Cardiac septum (tissue), 1 donor: ENCODE results near the gene TET1. TPM values are rescaled to one million over a fixed set of nuclear protein-coding genes. Genes with fewer than 3 reads are reported as not detected.
"Not testable (repeated sequence)": the region's sequence is repeated elsewhere in the genome, so short reads cannot be mapped to it uniquely, and the experiment has no call there.

Experiments used
- DNase-seq: peaks from one replicate; pipeline ENCODE4 v3.0.0-alpha.2; 2020; ENCODE audit warnings: low spot score
- intact Hi-C: fragments of 100-400 bp; cut with DNase I; formaldehyde crosslinking; loops from one replicate; pipeline ENCODE4 v1.14.0; 2022
- total RNA-seq: library from RNA; stranded (reverse); fragmentation: NEBNext Ultra II Directional; extraction: Animal tissue kit (Norgen Biotek cat#: 25700); gene quantifications from one replicate; pipeline ENCODE4 v1.2.1, GENCODE V29; 2021
- donor health status: DM: no; HTN: no; CAD: no.

The TET1 gene
- total RNA-seq, 1 donor from 2014 or later = 1.2 TPM

DNA sequence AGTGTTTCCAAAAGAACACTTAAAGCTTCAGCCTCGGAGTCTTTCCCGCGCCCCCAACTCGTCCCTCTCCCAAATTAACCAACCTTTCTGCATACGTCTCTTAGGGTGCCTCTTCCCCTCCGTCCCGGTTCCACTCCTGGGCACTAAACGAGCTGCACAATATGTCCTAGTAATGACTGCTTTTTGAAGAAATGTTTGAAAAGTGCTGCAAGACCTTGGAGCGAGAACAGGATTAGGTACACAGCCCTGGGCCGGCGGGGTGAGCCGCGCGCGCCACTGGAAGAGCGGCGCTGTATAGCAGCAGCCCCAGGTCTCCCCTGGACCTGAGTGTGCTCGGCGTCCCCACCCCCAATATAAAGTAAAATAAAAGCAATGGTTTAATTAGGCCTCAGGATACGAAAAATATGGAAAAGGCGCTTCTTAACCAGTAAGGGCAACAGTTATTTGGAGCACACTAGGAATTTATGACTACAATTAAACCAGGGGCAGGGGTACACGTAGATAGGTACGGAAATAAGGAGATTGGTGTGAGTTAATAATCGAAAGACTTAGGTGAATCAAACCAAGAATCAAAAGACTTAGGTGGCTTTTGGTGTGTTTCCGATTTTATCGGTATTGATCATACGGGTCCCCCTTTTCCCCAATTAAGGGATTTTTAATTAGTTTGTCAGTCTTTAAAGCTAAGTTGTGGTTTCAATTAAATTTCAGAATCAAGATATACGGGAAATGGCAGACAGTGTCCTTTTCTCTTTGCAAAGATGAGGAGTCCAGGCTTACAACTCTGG is 1.9 kb downstream of the TET1 start:
- DNase-seq = no peak
- intact Hi-C loops = loop anchor here (5.0 kb wide), 1 partner anchor 35 kb away; no protein-coding TSS in a partner anchor

DNA sequence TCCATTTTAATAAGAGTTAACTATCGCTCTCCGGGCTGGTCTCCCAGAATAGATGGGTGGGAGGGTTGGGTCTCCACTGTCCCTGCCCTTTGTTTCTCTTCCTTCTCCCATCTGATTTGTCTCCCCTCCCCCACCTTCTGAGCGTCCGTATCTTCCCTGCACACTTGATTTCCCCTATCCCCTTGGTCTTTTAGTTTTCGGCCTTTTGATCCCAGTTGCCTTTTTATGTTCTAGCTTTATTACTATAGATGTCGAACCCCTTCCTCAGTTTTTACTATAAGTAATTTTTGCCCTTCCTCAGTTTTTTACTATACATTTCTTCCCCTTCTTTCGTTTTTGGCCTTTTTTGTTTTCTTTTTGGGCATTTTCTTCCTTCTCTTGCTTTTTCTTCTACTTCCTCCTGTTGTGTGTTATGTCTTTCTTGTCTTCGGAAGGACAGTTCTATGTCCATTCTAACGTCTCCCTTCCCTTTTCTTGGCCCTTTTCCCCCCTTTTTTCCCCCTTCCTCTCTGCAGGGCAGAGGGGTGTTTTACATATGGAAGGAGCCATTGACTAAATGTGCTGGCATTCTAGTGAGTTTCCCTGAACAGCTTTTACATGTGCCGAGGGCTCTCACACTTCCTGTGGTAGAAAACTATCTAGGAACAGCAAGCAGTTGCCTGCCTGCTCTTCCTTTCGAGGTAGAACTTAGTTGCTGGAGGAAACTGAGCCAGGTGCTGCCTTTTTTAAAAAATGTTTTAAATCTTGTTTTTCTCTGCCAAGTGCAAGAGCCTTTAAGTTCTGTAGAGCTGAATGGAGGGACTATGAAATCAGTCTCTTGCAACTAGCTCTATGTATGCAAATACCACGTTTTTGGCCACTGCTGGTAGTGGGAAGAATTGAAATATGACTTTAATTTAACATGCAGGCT is 2.8 kb downstream of the TET1 start:
- intact Hi-C loops = loop anchor here (5.0 kb wide), 1 partner anchor 34 kb away; no protein-coding TSS in a partner anchor
- DNase-seq = no peak

DNA sequence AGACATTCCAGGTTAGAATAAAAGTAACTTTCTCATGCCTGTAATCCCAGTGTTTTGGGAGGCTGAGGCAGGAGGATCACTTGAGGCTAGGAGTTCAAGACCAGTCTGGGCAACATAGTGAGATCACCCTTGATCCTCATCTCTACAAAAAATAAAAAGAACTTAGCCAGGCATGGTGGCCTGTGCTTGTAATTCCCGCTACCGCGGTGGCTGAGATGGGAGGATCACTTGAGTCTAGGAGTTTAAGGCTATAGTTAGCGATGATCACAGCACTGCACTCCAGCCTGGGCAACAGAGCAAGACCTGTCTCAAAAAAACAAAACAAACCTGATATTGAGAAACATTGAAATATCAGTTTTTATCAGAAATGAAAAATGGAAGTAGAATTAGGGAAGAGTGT is 4.6 kb downstream of the TET1 start:
- DNase-seq = no peak
- intact Hi-C loops = loop anchor here (5.0 kb wide), 1 partner anchor 33 kb away; no protein-coding TSS in a partner anchor

DNA sequence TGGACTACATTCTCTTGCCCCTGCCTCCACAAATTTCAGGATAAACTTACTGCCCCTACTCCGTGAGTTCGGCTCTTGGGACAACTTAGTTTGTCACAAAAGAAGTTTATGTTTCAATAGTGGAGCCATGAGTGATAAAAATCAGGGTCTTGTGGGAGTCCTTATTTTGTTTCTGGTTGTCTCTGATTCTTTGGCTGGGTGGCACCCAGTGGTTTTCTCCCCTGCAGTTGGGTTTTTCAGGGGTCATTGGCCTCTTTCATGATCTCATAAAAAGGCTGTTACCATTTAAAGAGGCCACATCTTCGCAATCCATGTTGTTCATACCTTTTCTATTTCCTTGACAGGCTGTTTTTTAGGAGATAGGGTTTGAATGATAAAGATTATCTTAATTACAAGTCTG is 5.5 kb downstream of the TET1 start:
- intact Hi-C loops = no loop called here

DNA sequence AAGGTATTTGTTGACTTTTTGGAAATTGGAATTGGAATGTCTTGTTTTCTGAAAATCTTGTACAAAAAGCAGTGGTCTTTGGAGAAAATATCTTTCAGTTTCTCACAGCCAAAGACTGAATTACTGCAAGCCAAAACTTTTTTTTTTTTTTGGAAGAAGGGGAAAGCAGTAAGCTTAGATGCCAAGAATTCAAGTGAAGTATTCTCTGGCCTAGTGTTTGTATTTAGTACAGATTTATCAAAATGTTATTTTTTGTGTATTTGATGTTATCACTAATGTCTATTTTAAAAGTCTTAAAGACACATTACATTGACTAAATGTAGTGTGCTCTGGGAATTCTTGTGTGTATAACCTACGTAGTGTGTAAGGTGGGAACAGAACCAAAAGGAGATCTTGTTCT is 6.2 kb downstream of the TET1 start:
- intact Hi-C loops = no loop called here
- no peak for DNase-seq

More for the DNA sequence above, 5.5 kb downstream of the TET1 start:
- DNase-seq = no peak

DNA sequence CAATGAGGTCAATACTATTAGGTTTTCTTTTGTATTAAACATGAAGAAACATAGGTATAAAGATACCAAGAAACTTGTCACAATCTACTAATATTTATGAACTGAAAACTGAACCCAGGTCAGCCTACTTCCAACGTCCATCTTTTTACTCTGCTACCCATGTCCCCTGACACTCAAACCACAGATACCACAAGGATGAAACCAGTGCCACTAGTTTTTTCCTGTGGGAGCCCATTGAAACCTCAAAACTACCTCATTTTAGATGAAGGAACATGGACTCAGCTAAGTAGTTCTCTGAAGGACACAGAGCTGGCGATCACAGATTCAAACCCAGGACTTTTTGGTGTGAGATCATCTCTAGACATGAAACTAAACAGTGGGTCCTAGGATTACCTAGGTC is 6.8 kb downstream of the TET1 start:
- no peak for DNase-seq
- intact Hi-C loops = no loop called here

DNA sequence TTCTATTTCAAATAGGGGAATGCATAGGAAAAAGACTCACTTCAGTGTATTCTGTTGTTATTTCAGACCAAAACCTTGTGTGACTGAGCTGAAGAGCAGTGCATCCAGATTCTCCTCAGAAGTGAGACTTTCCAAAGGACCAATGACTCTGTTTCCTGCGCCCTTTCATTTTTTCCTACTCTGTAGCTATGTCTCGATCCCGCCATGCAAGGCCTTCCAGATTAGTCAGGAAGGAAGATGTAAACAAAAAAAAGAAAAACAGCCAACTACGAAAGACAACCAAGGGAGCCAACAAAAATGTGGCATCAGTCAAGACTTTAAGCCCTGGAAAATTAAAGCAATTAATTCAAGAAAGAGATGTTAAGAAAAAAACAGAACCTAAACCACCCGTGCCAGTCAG is 12.0 kb downstream of the TET1 start:
- no peak for DNase-seq
- intact Hi-C loops = no loop called here

DNA sequence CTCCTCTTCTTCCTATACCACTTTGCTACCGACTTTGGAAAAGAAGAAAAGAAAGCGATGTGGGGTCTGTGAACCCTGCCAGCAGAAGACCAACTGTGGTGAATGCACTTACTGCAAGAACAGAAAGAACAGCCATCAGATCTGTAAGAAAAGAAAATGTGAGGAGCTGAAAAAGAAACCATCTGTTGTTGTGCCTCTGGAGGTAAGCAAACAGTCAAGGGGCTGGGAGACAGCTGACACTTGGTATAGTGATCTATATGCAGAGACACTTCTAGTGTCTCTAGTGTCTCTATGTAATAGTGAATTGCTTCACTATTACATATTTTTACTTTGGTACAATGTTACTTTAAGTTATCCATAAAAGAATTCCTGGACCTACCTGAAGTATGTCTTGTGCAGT is 13.9 kb downstream of the TET1 start:
- intact Hi-C loops = no loop called here
- DNase-seq = no peak

DNA sequence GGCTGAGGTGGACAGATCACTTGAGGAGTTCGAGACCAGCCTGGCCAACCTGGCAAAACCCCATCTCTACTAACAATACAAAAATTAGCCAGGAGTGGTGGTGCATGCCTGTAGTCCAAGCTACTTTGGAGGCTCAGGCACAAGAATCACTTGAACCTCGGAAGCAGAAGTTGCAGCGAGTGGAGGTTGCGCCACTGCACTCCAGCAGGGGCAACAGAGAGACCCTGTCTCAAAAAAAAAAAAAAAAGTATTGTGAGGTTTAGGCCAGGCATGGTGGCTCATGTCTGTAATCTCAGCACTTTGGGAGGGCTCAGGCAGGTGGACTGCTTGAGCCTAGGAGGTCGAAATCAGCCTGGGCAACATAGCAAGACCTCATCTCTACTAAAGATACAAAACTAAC is 16.0 kb downstream of the TET1 start:
- intact Hi-C loops = no loop called here
- no peak for DNase-seq

DNA sequence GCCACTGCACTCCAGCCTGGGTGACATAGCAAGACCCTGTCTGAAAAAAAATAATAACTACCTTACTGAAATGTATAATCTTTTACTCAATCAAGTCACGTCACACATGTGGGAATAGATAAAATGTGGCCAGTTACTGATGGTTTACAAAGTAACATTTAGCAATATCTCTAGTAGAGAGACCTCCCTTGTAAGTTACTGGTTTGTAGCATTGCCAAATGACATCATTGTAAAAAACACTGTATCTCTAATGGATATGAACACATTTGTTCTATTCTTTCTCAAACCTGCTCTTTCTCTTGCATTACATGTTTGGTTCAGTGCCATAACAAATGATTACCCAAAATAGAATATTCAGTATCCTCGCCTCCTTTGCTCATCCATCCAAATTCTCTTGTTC is 18.8 kb downstream of the TET1 start:
- intact Hi-C loops = no loop called here
- DNase-seq = no peak

DNA sequence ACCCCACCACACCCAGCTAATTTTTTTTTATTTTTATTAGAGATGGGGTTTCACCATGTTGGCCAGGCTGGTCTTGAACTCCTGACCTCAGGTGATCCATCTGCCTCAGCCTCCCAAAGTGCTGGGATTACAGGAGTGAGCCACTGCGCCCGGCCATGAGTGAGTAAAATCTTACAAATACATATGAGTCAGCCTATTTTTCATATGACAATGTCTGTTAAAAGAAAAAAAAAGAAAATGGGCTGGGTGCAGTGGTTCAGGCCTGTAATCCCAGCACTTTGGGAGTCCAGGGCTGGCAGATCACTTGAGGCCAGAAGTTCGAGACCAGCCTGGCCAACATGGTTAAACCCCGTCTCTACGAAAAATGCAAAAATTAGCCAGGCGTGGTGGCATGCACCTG is 24.1 kb downstream of the TET1 start:
- intact Hi-C loops, DNase-seq: not testable (repeated sequence)

DNA sequence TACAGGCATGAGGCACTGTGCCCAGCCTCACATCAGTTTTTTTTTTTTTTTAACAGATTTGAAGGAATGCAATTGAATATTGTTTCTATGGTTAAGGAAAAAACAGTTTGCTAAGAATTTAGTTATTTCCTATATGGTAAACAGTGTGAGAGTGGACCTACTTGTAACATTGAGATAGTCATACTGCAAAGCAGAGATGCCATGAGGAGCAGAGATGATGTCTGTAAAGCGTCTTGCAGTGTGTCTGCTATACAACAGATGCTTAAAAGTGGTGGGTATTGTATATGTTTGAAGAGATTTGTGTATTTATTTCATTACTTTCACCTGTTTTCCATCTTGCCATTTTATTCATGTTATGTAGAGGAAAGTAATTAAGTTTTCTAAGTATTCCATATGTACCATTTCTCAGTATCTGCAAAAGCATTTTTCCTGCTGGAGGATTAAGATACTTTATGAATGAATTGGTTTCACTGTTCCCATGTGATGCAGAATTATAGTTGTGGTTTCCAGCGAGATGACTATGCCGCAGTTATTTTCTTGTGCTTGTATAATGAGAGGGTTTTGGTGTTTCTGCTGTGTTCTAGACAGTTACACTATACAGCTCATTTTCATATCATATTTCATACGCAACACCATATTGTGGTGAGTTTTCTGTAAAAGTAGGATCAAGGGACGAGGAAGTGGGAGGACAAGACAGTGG is 26.6 kb downstream of the TET1 start:
- intact Hi-C loops = no loop called here
- DNase-seq = no peak

DNA sequence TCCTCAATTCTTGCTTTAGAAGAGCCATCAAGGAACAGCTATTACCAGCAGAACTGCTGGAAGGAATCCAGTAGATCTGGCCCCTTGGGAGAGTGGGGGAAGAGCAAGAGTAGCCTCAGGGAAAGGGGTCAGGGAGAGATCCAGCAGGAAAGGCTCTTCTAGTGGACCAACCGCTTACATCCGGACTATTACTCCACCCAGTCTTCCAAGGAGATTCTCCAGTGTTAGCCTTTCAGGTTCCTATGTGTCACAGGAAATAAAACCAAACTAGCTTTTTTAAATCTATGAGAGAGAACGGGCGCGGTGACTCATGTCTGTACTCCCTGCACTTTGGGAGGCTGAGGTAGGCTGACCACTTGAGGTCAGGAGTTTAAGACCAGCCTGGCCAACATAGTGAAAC is 34.3 kb downstream of the TET1 start:
- no peak for DNase-seq
- intact Hi-C loops = no loop called here

DNA sequence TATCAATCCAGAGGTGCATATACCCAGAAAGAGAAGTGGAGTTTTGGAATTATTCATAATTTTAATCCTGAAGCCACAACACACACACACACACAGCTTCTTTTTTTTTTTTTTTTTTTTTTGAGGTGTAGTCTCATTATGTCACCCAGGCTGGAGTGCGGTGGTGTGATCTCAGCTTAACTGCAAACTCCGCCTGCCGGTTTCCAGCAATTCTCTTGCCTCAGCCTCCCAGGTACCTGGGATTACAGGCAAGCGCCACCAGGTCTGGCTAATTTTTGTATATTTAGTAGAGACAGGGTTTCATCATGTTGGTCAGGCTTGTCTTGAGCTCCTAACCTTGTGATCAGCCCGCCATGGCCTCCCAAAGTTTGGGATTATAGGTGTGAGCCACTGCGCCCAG is 35.4 kb downstream of the TET1 start:
- DNase-seq = no peak
- intact Hi-C loops = loop anchor here (5.0 kb wide), 1 partner anchor 33 kb away; the partner anchor contains the start of gene TET1

DNA sequence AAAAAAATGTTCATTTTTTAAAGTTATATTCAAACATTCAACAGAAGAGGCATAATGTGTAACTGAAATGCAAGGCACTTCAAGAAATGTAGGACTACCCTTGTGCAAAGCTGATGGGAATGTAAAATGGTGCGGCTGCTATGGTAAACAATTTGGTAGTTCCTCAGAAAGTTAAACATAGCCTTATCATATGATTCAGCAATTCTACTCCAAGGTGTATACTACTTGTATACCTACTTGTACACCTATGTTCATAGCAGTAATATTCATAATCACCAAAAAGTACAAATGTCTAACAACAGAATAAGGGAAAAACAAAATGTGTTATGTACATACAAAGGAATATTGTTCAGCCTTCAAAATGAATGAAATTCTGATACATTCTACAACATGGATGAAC is 37.3 kb downstream of the TET1 start:
- intact Hi-C loops = loop anchor here (5.0 kb wide), 1 partner anchor 35 kb away; the partner anchor contains the start of gene TET1
- DNase-seq = no peak

DNA sequence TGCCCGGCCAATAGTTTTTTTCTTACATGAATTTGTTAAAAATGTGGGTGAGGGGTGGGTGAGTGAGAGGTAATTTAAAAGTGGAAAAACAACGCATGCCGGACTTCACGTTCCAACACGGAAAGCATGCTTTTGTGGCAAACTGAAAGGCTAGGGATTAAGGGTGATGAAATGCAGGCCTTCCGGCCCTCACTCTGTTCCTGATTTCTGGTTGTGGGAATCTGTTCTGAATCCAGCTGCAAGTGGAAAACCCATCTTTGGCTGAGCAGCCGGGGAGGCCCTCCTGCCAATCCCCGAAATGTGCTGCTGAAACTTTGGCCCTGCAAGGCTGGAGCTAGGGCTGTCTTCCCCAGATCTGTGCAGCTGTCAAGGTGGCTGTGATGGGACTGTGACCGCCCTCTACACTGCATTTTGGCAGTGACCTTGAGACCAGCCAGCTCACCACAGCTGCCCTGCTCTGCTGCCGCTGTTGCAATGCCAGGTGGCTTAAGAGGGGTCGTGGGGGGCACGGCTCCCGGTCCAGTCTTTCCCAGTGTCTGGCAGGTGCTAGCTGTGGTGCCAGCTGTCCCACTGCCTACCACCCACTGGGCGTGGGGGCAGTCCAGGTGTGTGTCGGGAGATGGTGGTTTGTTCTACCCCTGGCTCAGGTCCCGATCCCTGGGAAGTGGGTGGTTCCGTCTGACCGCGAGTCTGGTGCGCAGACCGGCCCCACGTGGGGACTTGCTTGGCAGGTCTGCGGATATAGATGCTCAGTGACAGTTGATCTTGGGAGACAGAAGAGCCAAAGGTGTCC is 39.0 kb downstream of the TET1 start:
- intact Hi-C loops = loop anchor here (5.0 kb wide), 1 partner anchor 37 kb away; the partner anchor contains the start of gene TET1
- no peak for DNase-seq

DNA sequence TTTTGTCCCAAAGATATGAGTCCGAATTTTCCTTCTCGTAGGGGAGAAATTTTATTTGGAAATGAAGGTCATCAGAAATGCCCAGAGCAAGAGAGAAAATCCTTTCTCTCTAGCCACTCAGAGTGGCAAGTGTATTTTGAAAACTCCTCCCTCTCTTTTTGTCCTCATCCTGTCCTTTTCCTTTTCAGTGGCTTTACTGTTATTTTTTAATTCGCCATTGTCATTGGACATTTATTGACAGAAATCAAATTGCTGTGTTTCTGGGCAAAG is 39.6 kb downstream of the TET1 start:
- intact Hi-C loops = loop anchor here (5.0 kb wide), 2 partner anchors 37 to 72 kb away; partner anchors contain the start of genes SLC25A16 and TET1
- no peak for DNase-seq

DNA sequence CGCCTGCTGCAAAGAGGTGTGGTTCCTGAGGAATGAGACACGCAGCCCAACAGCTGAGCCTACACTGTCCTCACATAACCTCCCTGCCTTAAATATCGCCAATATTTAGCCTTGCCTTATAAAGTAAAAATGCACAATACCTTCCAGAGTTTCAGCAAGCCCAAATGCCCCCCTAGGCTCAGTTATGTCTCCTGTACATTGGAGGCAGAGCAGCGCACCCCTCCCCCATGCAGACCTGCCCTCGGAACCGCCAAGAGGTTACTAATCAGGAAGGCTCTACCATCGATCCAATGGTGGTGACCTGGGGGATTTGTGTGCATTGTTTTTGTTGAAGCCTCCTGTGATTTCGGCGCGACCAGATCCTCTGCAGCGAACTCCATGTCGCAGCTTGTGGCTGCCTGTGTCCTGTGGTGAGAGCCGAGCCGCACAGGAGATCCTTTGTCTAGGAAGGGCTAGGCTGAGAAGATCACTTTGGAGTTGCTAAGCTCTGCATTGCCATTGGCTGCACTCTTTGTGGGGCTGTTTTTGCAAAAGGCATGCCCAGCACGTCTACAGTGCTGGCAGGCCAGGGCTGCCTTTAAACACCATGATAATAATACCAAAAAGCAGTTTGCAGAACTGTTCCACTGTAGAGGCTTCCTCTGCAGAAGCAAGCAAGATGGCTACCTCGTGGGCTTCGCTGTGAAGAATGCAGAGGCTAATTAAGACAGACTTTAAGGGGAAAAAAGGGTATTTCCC is 40.1 kb downstream of the TET1 start:
- peak; percentile 81 for DNase-seq
- intact Hi-C loops = loop anchor here (5.0 kb wide), 1 partner anchor 73 kb away; the partner anchor contains the start of gene SLC25A16
